Activated naive CD4-positive, alpha-beta T cell treated with anti-CD3 and anti-CD28 coated beads, Interleukin-2, amount 10 ng/mL, durations not matched to agents 7 days and 5 days (primary cell): ENCODE data around the gene NSMF.
A peak's percentile ranks its signal among the peaks of the same experiment; 100 is the strongest.

ENCODE experiments used
- CTCF ChIA-PET: fragments of 350-600 bp; sonication (Branson Sonifier 250); formaldehyde crosslinking; loops from one replicate; lab custom pipeline; 2021; ENCODE audit warnings: antibody characterized with exemption; lab: Charles Lee
- DNase-seq: peaks from one replicate; pipeline ENCODE4 v3.0.0-alpha.2; 2020
- H3K27ac Mint-ChIP-seq: one replicate; pipeline ENCODE4 v1.8.0; 2021; ENCODE audit warnings: mild to moderate bottlenecking, moderate library complexity, mixed read lengths
- H3K27me3 Mint-ChIP-seq: one replicate; pipeline ENCODE4 v1.8.0; 2021; ENCODE audit warnings: mild to moderate bottlenecking, mixed read lengths
- H3K36me3 Mint-ChIP-seq: one replicate; pipeline ENCODE4 v1.8.0; 2021; ENCODE audit warnings: mixed read lengths
- H3K4me1 Mint-ChIP-seq: one replicate; pipeline ENCODE4 v1.8.0; 2021; ENCODE audit warnings: mixed read lengths
- H3K4me3 Mint-ChIP-seq: one replicate; pipeline ENCODE4 v1.8.0; 2021; ENCODE audit warnings: mild to moderate bottlenecking, moderate library complexity, mixed read lengths
- H3K9me3 Mint-ChIP-seq: one replicate; pipeline ENCODE4 v1.8.0; 2021; ENCODE audit warnings: mixed read lengths

NSMF gene

GRCh38 chr9:137460363-137461315 is 1.5 kb upstream of the NSMF start:
- CTCF ChIA-PET: no interaction called here
- peak; percentile 25 for DNase-seq
- Mint-ChIP-seq H3K9me3 (no peaks in the 10 kb centered on the region), H3K27ac (peak overlapping the region; percentile 93), H3K4me1 (peaks cover 40% of the 10 kb centered on the region), H3K36me3 (peaks cover 5% of the 10 kb centered on the region), H3K4me3 (no peak overlapping the region), H3K27me3 (peaks cover 10% of the 10 kb centered on the region)

GRCh38 chr9:137459601-137460362 is 648 bp upstream of the NSMF start:
- H3K27me3 Mint-ChIP-seq: peaks cover 5% of the 10 kb centered on the region
- CTCF ChIA-PET: interaction anchor here (1.0 kb wide), 1 partner anchor 16 kb away, joined by 4 read pairs; no protein-coding TSS in a partner anchor
- peaks cover 44% of the 10 kb centered on the region for H3K4me1 Mint-ChIP-seq
- H3K27ac Mint-ChIP-seq: peak overlapping the region; percentile 77
- peak overlapping the region; percentile 41 for H3K4me3 Mint-ChIP-seq
- peaks cover 5% of the 10 kb centered on the region for H3K36me3 Mint-ChIP-seq
- DNase-seq: peak; percentile 22
- no peaks in the 10 kb centered on the region for H3K9me3 Mint-ChIP-seq

GRCh38 chr9:137458194-137459151 is 661 bp downstream of the NSMF start:
- peak; percentile 66 for DNase-seq
- Mint-ChIP-seq H3K4me3 (peak overlapping the region; percentile 35), H3K36me3 (peaks cover 9% of the 10 kb centered on the region), H3K27me3 (peaks cover 5% of the 10 kb centered on the region), H3K4me1 (peaks cover 52% of the 10 kb centered on the region), H3K27ac (peak overlapping the region; percentile 62), H3K9me3 (no peaks in the 10 kb centered on the region)
- CTCF ChIA-PET: no interaction called here

- H3K9me3 Mint-ChIP-seq: no peaks in the 10 kb centered on the region
- peaks cover 53% of the 10 kb centered on the region for H3K4me1 Mint-ChIP-seq
- H3K27me3 Mint-ChIP-seq: peaks cover 5% of the 10 kb centered on the region
- no peak overlapping the region for H3K27ac Mint-ChIP-seq
- DNase-seq: no peak
- peaks cover 10% of the 10 kb centered on the region for H3K36me3 Mint-ChIP-seq
- peak overlapping the region; percentile 54 for H3K4me3 Mint-ChIP-seq
- CTCF ChIA-PET: no interaction called here
Measured at GRCh38 chr9:137457406-137458193, 1.5 kb downstream of the NSMF start.

GRCh38 chr9:137456864-137457405 is 2.2 kb downstream of the NSMF start:
- peak overlapping the region; percentile 15 for H3K4me3 Mint-ChIP-seq

GRCh38 chr9:137456061-137456863 is 2.9 kb downstream of the NSMF start:
- H3K4me1 Mint-ChIP-seq: peaks cover 55% of the 10 kb centered on the region
- CTCF ChIA-PET: no interaction called here
- DNase-seq: peak; percentile 18
- peak overlapping the region; percentile 21 for H3K4me3 Mint-ChIP-seq
- no peaks in the 10 kb centered on the region for H3K9me3 Mint-ChIP-seq
- no peak overlapping the region for H3K27ac Mint-ChIP-seq
- peaks cover 10% of the 10 kb centered on the region for H3K36me3 Mint-ChIP-seq
- no peaks in the 10 kb centered on the region for H3K27me3 Mint-ChIP-seq

More at GRCh38 chr9:137456864-137457405, 2.2 kb downstream of the NSMF start:
- H3K4me1 Mint-ChIP-seq: peaks cover 57% of the 10 kb centered on the region
- H3K9me3 Mint-ChIP-seq: no peaks in the 10 kb centered on the region
- H3K27ac Mint-ChIP-seq: no peak overlapping the region
- peaks cover 10% of the 10 kb centered on the region for H3K36me3 Mint-ChIP-seq
- peaks cover 3% of the 10 kb centered on the region for H3K27me3 Mint-ChIP-seq
- CTCF ChIA-PET: no interaction called here
- peak; percentile 19 for DNase-seq

- no peak overlapping the region for H3K27ac Mint-ChIP-seq
- peaks cover 52% of the 10 kb centered on the region for H3K4me1 Mint-ChIP-seq
Measured at GRCh38 chr9:137455359-137455991, 3.7 kb downstream of the NSMF start.

GRCh38 chr9:137454597-137455358 is 4.4 kb downstream of the NSMF start:
- H3K27me3 Mint-ChIP-seq: no peaks in the 10 kb centered on the region
- H3K9me3 Mint-ChIP-seq: no peaks in the 10 kb centered on the region
- H3K36me3 Mint-ChIP-seq: peaks cover 14% of the 10 kb centered on the region
- H3K4me1 Mint-ChIP-seq: peaks cover 52% of the 10 kb centered on the region
- peak overlapping the region; percentile 72 for H3K27ac Mint-ChIP-seq
- peak overlapping the region; percentile 52 for H3K4me3 Mint-ChIP-seq
- CTCF ChIA-PET: no interaction called here
- peak; percentile 20 for DNase-seq

More at GRCh38 chr9:137455359-137455991, 3.7 kb downstream of the NSMF start:
- Mint-ChIP-seq H3K9me3 (no peaks in the 10 kb centered on the region), H3K4me3 (no peak overlapping the region), H3K27me3 (no peaks in the 10 kb centered on the region), H3K36me3 (peaks cover 10% of the 10 kb centered on the region)
- CTCF ChIA-PET: no interaction called here
- peak; percentile 19 for DNase-seq

GRCh38 chr9:137454145-137454596 is 5.0 kb downstream of the NSMF start:
- peak overlapping the region; percentile 52 for H3K4me3 Mint-ChIP-seq
- CTCF ChIA-PET: no interaction called here
- peak overlapping the region; percentile 72 for H3K27ac Mint-ChIP-seq

GRCh38 chr9:137453643-137454081 is 5.5 kb downstream of the NSMF start:
- Mint-ChIP-seq H3K4me1 (peaks cover 54% of the 10 kb centered on the region), H3K9me3 (no peaks in the 10 kb centered on the region), H3K4me3 (peak overlapping the region; percentile 10), H3K27ac (peak overlapping the region; percentile 28), H3K27me3 (no peaks in the 10 kb centered on the region), H3K36me3 (peaks cover 18% of the 10 kb centered on the region)
- CTCF ChIA-PET: no interaction called here
- peak; percentile 73 for DNase-seq

More at GRCh38 chr9:137454145-137454596, 5.0 kb downstream of the NSMF start:
- no peaks in the 10 kb centered on the region for H3K9me3 Mint-ChIP-seq
- peaks cover 51% of the 10 kb centered on the region for H3K4me1 Mint-ChIP-seq
- H3K36me3 Mint-ChIP-seq: peaks cover 18% of the 10 kb centered on the region
- DNase-seq: peak; percentile 76
- no peaks in the 10 kb centered on the region for H3K27me3 Mint-ChIP-seq
